ENCODE results near the gene DOCK10. TPM values are rescaled to one million over a fixed set of nuclear protein-coding genes. Genes with fewer than 3 reads are reported as not detected.

Gene DOCK10
- total and polyA plus RNA-seq, 2 donors (not counting 1 experiment from before 2014, with no cell fraction given), result 20.8 to 26.3 TPM

- Histone ChIP-seq H3K36me3 (ENCODE audit: control insufficient read depth, insufficient read depth, low read length) (peaks cover 2% of the 10 kb centered on the region), H3K9me3 (ENCODE audit: control insufficient read depth, insufficient read depth, low read depth, low read length) (no peaks in the 10 kb centered on the region), H3K4me3 (replicated peaks in 1 of 4; ENCODE audit: control extremely low read depth in 1 of 4, insufficient read depth in 1 of 4, low read depth in 3 of 4, low read length in 4 of 4) (no peak overlapping the region), H3K9ac (ENCODE audit: insufficient read depth, low read length) (no peak overlapping the region), H3K4me1 (ENCODE audit: control insufficient read depth, extremely low read depth, insufficient read depth, low read length) (peaks cover 13% of the 10 kb centered on the region), H4K20me1 (ENCODE audit: control insufficient read depth, extremely low read depth, insufficient read depth, low read length) (no peaks in the 10 kb centered on the region), H3K27me3 (ENCODE audit: control insufficient read depth, insufficient read depth, low read length) (no peaks in the 10 kb centered on the region), H3K79me2 (ENCODE audit: control insufficient read depth, insufficient read depth, low read length) (no peaks in the 10 kb centered on the region), H2AFZ (ENCODE audit: low read length) (no peak overlapping the region), H3K4me2 (ENCODE audit: extremely low read depth, insufficient read depth, low read length) (peak overlapping the region; percentile 11), H3K27ac (ENCODE audit: insufficient read depth, low read length) (peak overlapping the region; percentile 13)
- peak; percentile 74 to 91 for DNase-seq (ENCODE audit: low read depth in 2 of 2)
- TF ChIP-seq EZH2 (IDR thresholded peaks at IDR 0.05; ENCODE audit: low read length, missing control alignments) (no peak), CTCF (conservative IDR thresholded peaks at IDR 0.05 in 1 of 2, IDR thresholded peaks at IDR 0.05 in 1 of 2; ENCODE audit: low read depth in 1 of 2, low read length in 2 of 2) (no peak)
Measured at GRCh38 chr2:224816816-224817215, 225.5 kb downstream of the DOCK10 start.

DNA sequence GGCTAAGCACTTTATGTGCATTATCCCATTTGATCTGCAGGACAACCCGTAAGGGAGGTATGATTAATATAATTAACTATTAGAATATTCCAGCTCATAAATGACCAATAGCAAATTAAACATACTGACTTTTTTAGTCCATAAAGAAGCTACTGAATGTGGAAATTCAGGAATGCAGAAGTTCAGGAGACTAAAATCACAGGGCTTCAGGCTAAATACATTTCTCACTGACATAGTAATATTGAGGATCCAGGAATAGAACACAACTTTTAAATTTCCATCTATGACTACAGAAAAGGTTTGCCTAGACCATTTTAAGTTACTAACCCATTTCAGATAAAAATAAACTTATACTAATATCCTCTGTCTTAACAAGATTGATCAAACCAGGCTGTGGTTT lies 228.7 kb downstream of the DOCK10 start:
- Histone ChIP-seq H3K27me3 (ENCODE audit: control insufficient read depth, insufficient read depth, low read length) (no peaks in the 10 kb centered on the region), H2AFZ (ENCODE audit: low read length) (no peak overlapping the region), H3K36me3 (ENCODE audit: control insufficient read depth, insufficient read depth, low read length) (no peaks in the 10 kb centered on the region), H4K20me1 (ENCODE audit: control insufficient read depth, extremely low read depth, insufficient read depth, low read length) (no peaks in the 10 kb centered on the region), H3K79me2 (ENCODE audit: control insufficient read depth, insufficient read depth, low read length) (no peaks in the 10 kb centered on the region), H3K9ac (ENCODE audit: insufficient read depth, low read length) (no peak overlapping the region), H3K4me1 (ENCODE audit: control insufficient read depth, extremely low read depth, insufficient read depth, low read length) (peaks cover 7% of the 10 kb centered on the region), H3K4me2 (ENCODE audit: extremely low read depth, insufficient read depth, low read length) (no peak overlapping the region), H3K9me3 (ENCODE audit: control insufficient read depth, insufficient read depth, low read depth, low read length) (no peaks in the 10 kb centered on the region), H3K4me3 (replicated peaks in 1 of 4; ENCODE audit: control extremely low read depth in 1 of 4, insufficient read depth in 1 of 4, low read depth in 3 of 4, low read length in 4 of 4) (no peak overlapping the region), H3K27ac (ENCODE audit: insufficient read depth, low read length) (no peak overlapping the region)
- DNase-seq (ENCODE audit: low read depth in 2 of 2), result no peak
- TF ChIP-seq CTCF (conservative IDR thresholded peaks at IDR 0.05 in 1 of 2, IDR thresholded peaks at IDR 0.05 in 1 of 2; ENCODE audit: low read depth in 1 of 2, low read length in 2 of 2) (no peak), EZH2 (IDR thresholded peaks at IDR 0.05; ENCODE audit: low read length, missing control alignments) (no peak)

DNA sequence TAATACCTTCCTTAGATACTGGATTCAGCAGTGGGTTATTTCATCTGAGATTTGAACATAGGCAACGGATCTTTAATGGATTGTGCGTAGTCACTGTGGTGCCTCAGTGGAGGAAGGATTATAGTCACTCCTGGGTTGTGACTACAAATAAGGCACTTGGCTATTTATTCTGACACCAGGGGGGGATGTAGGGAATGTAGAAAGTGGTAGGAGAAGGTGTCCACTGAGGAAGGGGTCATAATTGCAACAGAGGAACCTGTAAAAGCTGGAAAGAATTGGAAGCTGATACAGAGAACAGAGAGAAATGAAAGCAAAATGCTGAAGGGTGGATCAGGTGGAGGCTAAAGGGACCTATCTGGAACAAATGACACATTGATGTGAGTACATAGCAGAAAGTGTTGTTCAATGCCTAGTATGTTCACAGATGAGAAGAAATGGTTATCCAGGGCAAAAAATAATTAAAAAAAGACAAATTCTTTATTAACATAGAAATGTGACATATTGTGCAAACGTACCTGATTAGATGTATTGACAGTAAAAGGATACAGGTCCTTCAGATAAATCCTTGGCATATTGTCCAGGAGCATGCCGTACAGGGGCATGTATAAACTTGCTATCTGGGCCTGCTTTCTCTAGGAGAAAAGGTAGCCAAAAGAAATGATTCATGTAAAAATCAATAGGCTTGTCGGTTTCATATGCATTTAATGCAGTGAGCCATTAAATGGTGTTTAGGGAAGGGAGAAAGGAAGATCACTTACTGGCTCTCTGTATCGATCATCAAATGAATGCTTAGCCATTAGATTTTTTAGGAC lies 234.9 kb downstream of the DOCK10 start:
- H3K9ac ChIP-seq (ENCODE audit: insufficient read depth, low read length), result no peak overlapping the region
- no peak overlapping the region for H3K4me3 ChIP-seq (replicated peaks in 1 of 4; ENCODE audit: control extremely low read depth in 1 of 4, insufficient read depth in 1 of 4, low read depth in 3 of 4, low read length in 4 of 4)
- no peaks in the 10 kb centered on the region for H3K79me2 ChIP-seq (ENCODE audit: control insufficient read depth, insufficient read depth, low read length)
- H2AFZ ChIP-seq (ENCODE audit: low read length), result no peak overlapping the region
- no peaks in the 10 kb centered on the region for H4K20me1 ChIP-seq (ENCODE audit: control insufficient read depth, extremely low read depth, insufficient read depth, low read length)
- peak in 1 of 2 donors; percentile 18 for DNase-seq (ENCODE audit: low read depth in 2 of 2)
- TF ChIP-seq CTCF (conservative IDR thresholded peaks at IDR 0.05 in 1 of 2, IDR thresholded peaks at IDR 0.05 in 1 of 2; ENCODE audit: low read depth in 1 of 2, low read length in 2 of 2), result peak in 1 of 2 donors; percentile 6
- no peak for TF ChIP-seq EZH2 (IDR thresholded peaks at IDR 0.05; ENCODE audit: low read length, missing control alignments)
- no peaks in the 10 kb centered on the region for H3K36me3 ChIP-seq (ENCODE audit: control insufficient read depth, insufficient read depth, low read length)
- no peak overlapping the region for H3K27ac ChIP-seq (ENCODE audit: insufficient read depth, low read length)
- no peak overlapping the region for H3K4me2 ChIP-seq (ENCODE audit: extremely low read depth, insufficient read depth, low read length)
- H3K27me3 ChIP-seq (ENCODE audit: control insufficient read depth, insufficient read depth, low read length), result no peaks in the 10 kb centered on the region
- no peaks in the 10 kb centered on the region for H3K9me3 ChIP-seq (ENCODE audit: control insufficient read depth, insufficient read depth, low read depth, low read length)
- H3K4me1 ChIP-seq (ENCODE audit: control insufficient read depth, extremely low read depth, insufficient read depth, low read length), result no peaks in the 10 kb centered on the region
